Neural progenitor cell (in vitro differentiated cells): ENCODE measurements around the gene RASSF3.

Experiments used
- EZH2 ChIP-seq: fragments of 200-600 bp; sonication (generic); IDR thresholded peaks from 2 replicates; pipeline ENCODE4 v1.6.1; 2017; ENCODE audit warnings: antibody characterized with exemption, mild to moderate bottlenecking, moderate library complexity
- EZH2phosphoT487 ChIP-seq: fragments of 200-600 bp; sonication (generic); IDR thresholded peaks from 2 replicates; pipeline ENCODE4 v1.6.1; 2017; ENCODE audit warnings: antibody characterized with exemption
- TF ChIP-seq, protein P1 (sequence below): fragments of 200-600 bp; sonication (generic); IDR thresholded peaks from 2 replicates; pipeline ENCODE4 v1.5.1; 2017; ENCODE audit warnings: antibody characterized with exemption, mild to moderate bottlenecking

DNA sequence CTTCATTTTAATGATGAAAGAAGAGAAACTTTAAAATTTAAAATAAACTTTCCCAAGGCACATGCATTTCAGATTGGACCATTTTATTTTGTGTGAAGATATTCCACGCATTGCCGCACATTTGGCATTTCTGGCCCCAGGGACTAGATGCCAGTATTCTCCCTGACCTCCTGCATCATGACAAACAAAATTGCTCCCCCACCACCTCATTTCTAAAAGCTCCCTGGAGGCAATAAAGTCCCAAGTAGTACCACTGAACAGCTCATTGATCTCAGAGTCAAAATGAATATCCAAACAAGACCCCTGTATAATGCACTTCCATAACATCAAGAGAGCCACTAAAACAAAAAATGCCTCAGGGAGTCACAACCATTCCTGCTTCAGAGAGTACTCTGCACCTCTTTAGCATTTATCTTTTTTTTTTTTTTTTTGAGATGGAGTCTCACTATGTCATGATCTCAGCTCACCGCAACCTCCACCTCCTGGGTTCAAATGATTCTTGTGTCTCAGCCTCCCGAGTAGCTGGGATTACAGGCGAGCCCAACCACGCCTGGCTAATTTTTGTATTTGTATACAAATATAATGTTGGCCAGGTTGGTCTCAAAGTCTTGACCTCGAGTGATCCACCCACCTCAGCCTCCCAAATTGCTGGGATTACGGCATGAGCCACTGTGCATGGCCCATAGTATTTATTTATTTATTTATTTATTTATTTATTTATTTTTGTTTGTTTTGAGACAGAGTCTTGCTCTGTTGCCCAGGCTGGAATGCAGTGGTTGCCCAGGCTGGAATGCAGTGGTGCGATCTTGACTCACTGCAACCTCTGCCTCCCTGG is 48.8 kb upstream of the RASSF3 start:
- TF ChIP-seq, protein P1, sequence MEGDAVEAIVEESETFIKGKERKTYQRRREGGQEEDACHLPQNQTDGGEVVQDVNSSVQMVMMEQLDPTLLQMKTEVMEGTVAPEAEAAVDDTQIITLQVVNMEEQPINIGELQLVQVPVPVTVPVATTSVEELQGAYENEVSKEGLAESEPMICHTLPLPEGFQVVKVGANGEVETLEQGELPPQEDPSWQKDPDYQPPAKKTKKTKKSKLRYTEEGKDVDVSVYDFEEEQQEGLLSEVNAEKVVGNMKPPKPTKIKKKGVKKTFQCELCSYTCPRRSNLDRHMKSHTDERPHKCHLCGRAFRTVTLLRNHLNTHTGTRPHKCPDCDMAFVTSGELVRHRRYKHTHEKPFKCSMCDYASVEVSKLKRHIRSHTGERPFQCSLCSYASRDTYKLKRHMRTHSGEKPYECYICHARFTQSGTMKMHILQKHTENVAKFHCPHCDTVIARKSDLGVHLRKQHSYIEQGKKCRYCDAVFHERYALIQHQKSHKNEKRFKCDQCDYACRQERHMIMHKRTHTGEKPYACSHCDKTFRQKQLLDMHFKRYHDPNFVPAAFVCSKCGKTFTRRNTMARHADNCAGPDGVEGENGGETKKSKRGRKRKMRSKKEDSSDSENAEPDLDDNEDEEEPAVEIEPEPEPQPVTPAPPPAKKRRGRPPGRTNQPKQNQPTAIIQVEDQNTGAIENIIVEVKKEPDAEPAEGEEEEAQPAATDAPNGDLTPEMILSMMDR, result no peak
- TF ChIP-seq EZH2phosphoT487 (no peak), EZH2 (no peak)
